CD14-positive monocyte (primary cell): ENCODE data around the gene DNAH1. TPM values are rescaled to one million over a fixed set of nuclear protein-coding genes. Genes with fewer than 3 reads are reported as not detected.

ENCODE experiments used
- DNase-seq, 3 donors: peaks; one replicate each; pipeline ENCODE4 v3.0.0-alpha.2; 2011 to 2022
- H2AFZ ChIP-seq: 2 replicates; pipeline ENCODE4 v1.6.0; 2012; ENCODE audit warnings: mild to moderate bottlenecking, low read depth, low read length, inconsistent platforms; ENCODE audit not compliant: insufficient read depth, poor library complexity, severe bottlenecking
- H3K27ac ChIP-seq, 2 donors: 1 replicate in 1 of 2; 2 replicates in 1 of 2; pipeline ENCODE4 v1.5.1; 2012 to 2013; ENCODE audit warnings: low read length in 2 of 2, control low read depth in 1 of 2, inconsistent platforms in 1 of 2, low read depth in 1 of 2, mild to moderate bottlenecking in 1 of 2
- H3K27me3 ChIP-seq, 2 donors: one replicate each; pipeline versions ENCODE4 v1.6.0 to v1.6.1; 2011 to 2013; ENCODE audit warnings: low read length in 2 of 2; ENCODE audit not compliant: control insufficient read depth in 2 of 2, insufficient read depth in 2 of 2
- H3K36me3 ChIP-seq, 2 donors: replicated peaks in 1 of 2; 1 replicate in 1 of 2; 2 replicates in 1 of 2; pipeline versions ENCODE4 v1.5.1 to v1.6.1; 2012 to 2013; ENCODE audit warnings: low read length in 2 of 2, control low read depth in 1 of 2, inconsistent platforms in 1 of 2, mild to moderate bottlenecking in 1 of 2; ENCODE audit not compliant: insufficient read depth in 2 of 2, control insufficient read depth in 1 of 2
- H3K4me1 ChIP-seq, 2 donors: 1 replicate in 1 of 2; 2 replicates in 1 of 2; pipeline versions ENCODE4 v1.5.1 to v1.6.1; 2012 to 2013; ENCODE audit warnings: low read length in 2 of 2, control low read depth in 1 of 2, inconsistent platforms in 1 of 2, mild to moderate bottlenecking in 1 of 2, moderate library complexity in 1 of 2; ENCODE audit not compliant: insufficient read depth in 2 of 2, control insufficient read depth in 1 of 2
- H3K4me2 ChIP-seq: replicated peaks from 2 replicates; pipeline ENCODE3; 2012; ENCODE audit warnings: low read length, moderate library complexity, mild to moderate bottlenecking; ENCODE audit not compliant: poor library complexity, severe bottlenecking; ENCODE audit errors: extremely low read depth
- H3K4me3 ChIP-seq, 3 experiments: fragments of 200-600 bp in 1 of 3; sonication (generic) in 1 of 3; replicated peaks in 1 of 3; 1 replicate in 2 of 3; 2 replicates in 1 of 3; pipeline ENCODE4 v1.5.1; 2011 to 2013; ENCODE audit warnings: low read length in 3 of 3, mild to moderate bottlenecking in 3 of 3, control low read depth in 2 of 3, low read depth in 2 of 3, inconsistent platforms in 1 of 3, moderate library complexity in 1 of 3
- H3K79me2 ChIP-seq: 2 replicates; pipeline ENCODE4 v1.6.0; 2012; ENCODE audit warnings: mild to moderate bottlenecking, control low read depth, inconsistent platforms, low read length, moderate library complexity; ENCODE audit not compliant: insufficient read depth
- H3K9ac ChIP-seq: 2 replicates; pipeline ENCODE4 v1.6.0; 2017; ENCODE audit warnings: low read length, mild to moderate bottlenecking; ENCODE audit not compliant: insufficient read depth, poor library complexity, severe bottlenecking
- H3K9me3 ChIP-seq, 2 donors: replicated peaks in 1 of 2; 1 replicate in 1 of 2; 2 replicates in 1 of 2; pipeline versions ENCODE4 v1.5.1 to v1.6.1; 2012 to 2013; ENCODE audit warnings: low read length in 2 of 2, control low read depth in 1 of 2; ENCODE audit not compliant: control insufficient read depth in 1 of 2, insufficient read depth in 1 of 2
- H4K20me1 ChIP-seq: 2 replicates; pipeline ENCODE4 v1.6.0; 2012; ENCODE audit warnings: mild to moderate bottlenecking, low read length, control low read depth, moderate library complexity; ENCODE audit not compliant: insufficient read depth
- H3K27ac Mint-ChIP-seq, 7 donors: one replicate each; pipeline ENCODE4 v1.8.0; 2020; ENCODE audit warnings: mild to moderate bottlenecking in 7 of 7, mixed read lengths in 7 of 7, moderate library complexity in 6 of 7, inconsistent platforms in 2 of 7
- H3K27me3 Mint-ChIP-seq, 3 donors: one replicate each; pipeline ENCODE4 v1.8.0; 2021 to 2022; ENCODE audit warnings: low read depth in 3 of 3, mild to moderate bottlenecking in 3 of 3, mixed read lengths in 3 of 3, moderate library complexity in 3 of 3, inconsistent platforms in 1 of 3
- H3K36me3 Mint-ChIP-seq, 2 donors: one replicate each; pipeline ENCODE4 v1.8.0; 2020; ENCODE audit warnings: mixed read lengths in 2 of 2, inconsistent platforms in 1 of 2, mild to moderate bottlenecking in 1 of 2
- H3K4me1 Mint-ChIP-seq: one replicate; pipeline ENCODE4 v1.8.0; 2020; ENCODE audit warnings: mild to moderate bottlenecking, mixed read lengths
- H3K4me3 Mint-ChIP-seq, 2 donors: one replicate each; pipeline ENCODE4 v1.8.0; 2020; ENCODE audit warnings: mild to moderate bottlenecking in 2 of 2, mixed read lengths in 2 of 2, moderate library complexity in 1 of 2
- H3K9me3 Mint-ChIP-seq, 7 donors: one replicate each; pipeline ENCODE4 v1.8.0; 2020 to 2022; ENCODE audit warnings: mixed read lengths in 7 of 7, mild to moderate bottlenecking in 6 of 7, moderate library complexity in 6 of 7, inconsistent platforms in 2 of 7
- WGBS: methylation state at CpG from one replicate; pipeline ENCODE4 v1.1.5; 2013; ENCODE audit warnings: missing lambda C conversion rate; ENCODE audit not compliant: insufficient coverage; 5-methylcytosine and 5-hydroxymethylcytosine counted together
- intact Hi-C, 2 donors: fragments of 100-400 bp; cut with micrococcal nuclease; formaldehyde crosslinking; loops; one replicate each; pipeline versions ENCODE4 v1.15.0 to v1.15.1; 2023
- polyA plus RNA-seq, 3 donors: library from polyadenylated mRNA; depleted of rRNA in 1 of 3; unstranded in 2 of 3; stranded (reverse) in 1 of 3; fragments of 300-500 nt in 2 of 3; fragments of >200 nt in 1 of 3; fragmentation: Illumina TruSeq in 2 of 3; gene quantifications; 1 replicate in 2 of 3; 2 replicates in 1 of 3; pipeline ENCODE4 v1.2.3, GENCODE V29; 2012 to 2021
- TF ChIP-seq, protein P1 (sequence below): fragments of 200-600 bp; IDR thresholded peaks from one replicate; pipeline ENCODE4 v1.8.0; 2022; ENCODE audit warnings: antibody characterized with exemption, mild to moderate bottlenecking

DNAH1 gene
- polyA plus RNA-seq, 3 donors = 0.15 to 47.0 (median 0.25) TPM

DNA sequence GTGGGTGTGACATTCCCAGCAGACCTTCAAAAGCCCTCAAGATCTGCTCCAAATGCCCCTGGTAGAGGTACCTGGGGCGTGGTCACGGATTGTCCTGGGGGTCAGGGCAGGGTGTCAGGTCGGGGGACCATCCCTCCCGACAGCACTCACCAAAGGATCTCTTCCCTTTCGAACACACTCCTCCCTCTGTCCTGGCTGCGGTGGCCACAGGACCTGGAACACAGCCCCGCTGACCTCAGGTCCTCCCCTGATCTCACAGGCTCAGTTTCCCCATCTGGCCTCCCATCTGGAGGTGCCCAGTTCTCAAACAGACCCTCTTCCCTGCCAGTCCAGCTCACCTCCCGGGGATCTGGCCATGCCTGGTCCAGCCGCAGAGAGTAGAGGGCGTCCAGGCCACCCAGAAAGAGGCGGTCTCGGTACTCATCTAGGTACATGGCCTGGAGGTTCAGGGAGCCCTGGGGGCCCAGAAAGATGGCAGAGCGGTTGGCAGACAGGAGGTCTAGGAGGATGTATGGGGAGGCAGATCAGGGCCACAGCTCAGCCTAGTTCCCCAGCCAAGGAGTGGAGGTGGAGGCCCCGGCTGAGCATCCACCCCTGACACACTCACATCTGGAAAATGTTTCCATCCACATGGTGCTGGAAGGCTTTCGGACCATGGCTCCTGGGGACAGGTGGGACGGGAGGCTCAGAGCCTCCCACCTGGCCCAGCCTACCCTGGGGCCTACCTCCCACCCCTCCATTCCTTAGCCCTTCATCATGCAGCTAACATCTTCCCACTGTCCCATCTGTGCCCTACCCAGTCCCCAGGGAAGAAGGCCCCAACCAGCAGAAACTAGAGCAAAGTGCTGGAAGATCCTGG, 126.5 kb downstream of the DNAH1 start:
- Mint-ChIP-seq H3K27ac (peak overlapping the region in 1 of 7 donors; percentile 23), H3K4me3 (no peak overlapping the region), H3K4me1 (peaks cover 6% of the 10 kb centered on the region), H3K9me3 (no peaks in the 10 kb centered on the region), H3K36me3 (no peaks in the 10 kb centered on the region), H3K27me3 (peaks cover 0 to 9% (median 6%) of the 10 kb centered on the region in 3 donors)
- H3K4me1 ChIP-seq = peaks cover 5 to 11% of the 10 kb centered on the region in 2 donors
- H4K20me1 ChIP-seq = no peaks in the 10 kb centered on the region
- no peak overlapping the region for H3K4me3 ChIP-seq
- WGBS = 96% methylated on average over 13 of the region's 16 CpGs
- DNase-seq = no peak
- H3K27ac ChIP-seq = no peak overlapping the region
- H3K79me2 ChIP-seq = no peaks in the 10 kb centered on the region
- H2AFZ ChIP-seq = no peak overlapping the region
- intact Hi-C loops = no loop called here
- no peaks in the 10 kb centered on the region for H3K36me3 ChIP-seq
- no peaks in the 10 kb centered on the region for H3K9me3 ChIP-seq
- H3K9ac ChIP-seq = no peak overlapping the region
- H3K27me3 ChIP-seq = no peaks in the 10 kb centered on the region
- no peak overlapping the region for H3K4me2 ChIP-seq
- TF ChIP-seq, protein P1, sequence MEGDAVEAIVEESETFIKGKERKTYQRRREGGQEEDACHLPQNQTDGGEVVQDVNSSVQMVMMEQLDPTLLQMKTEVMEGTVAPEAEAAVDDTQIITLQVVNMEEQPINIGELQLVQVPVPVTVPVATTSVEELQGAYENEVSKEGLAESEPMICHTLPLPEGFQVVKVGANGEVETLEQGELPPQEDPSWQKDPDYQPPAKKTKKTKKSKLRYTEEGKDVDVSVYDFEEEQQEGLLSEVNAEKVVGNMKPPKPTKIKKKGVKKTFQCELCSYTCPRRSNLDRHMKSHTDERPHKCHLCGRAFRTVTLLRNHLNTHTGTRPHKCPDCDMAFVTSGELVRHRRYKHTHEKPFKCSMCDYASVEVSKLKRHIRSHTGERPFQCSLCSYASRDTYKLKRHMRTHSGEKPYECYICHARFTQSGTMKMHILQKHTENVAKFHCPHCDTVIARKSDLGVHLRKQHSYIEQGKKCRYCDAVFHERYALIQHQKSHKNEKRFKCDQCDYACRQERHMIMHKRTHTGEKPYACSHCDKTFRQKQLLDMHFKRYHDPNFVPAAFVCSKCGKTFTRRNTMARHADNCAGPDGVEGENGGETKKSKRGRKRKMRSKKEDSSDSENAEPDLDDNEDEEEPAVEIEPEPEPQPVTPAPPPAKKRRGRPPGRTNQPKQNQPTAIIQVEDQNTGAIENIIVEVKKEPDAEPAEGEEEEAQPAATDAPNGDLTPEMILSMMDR = no peak

DNA sequence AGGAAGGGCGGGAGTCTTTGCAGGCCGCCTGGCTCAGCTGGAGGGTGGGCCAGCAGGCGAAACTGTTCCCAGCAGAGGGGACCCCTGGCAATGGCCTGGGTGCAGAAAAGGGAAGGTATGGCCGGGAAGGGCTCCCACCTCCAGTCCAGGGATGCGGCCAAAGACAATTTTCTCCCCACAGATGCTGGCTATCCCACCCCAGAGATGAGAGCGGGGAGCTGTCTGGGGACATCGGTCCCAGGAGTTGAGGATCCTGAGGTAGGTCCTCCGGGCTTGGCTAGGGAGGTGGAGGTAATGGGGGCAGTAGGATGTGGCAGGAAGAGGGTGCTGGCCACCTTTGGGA, 127.1 kb downstream of the DNAH1 start:
- intact Hi-C loops = no loop called here
- WGBS = 95% methylated on average over 3 of the region's 8 CpGs
- Histone ChIP-seq H2AFZ (no peak overlapping the region), H3K4me1 (peaks cover 5 to 11% of the 10 kb centered on the region in 2 donors), H3K27ac (no peak overlapping the region), H3K9me3 (no peaks in the 10 kb centered on the region), H3K27me3 (no peaks in the 10 kb centered on the region), H3K4me2 (no peak overlapping the region), H3K4me3 (no peak overlapping the region), H3K36me3 (no peaks in the 10 kb centered on the region), H3K79me2 (no peaks in the 10 kb centered on the region), H4K20me1 (no peaks in the 10 kb centered on the region), H3K9ac (no peak overlapping the region)
- Mint-ChIP-seq H3K27ac (no peak overlapping the region), H3K27me3 (peaks cover 2 to 9% (median 7%) of the 10 kb centered on the region in 3 donors), H3K9me3 (no peaks in the 10 kb centered on the region), H3K4me1 (peaks cover 6% of the 10 kb centered on the region), H3K36me3 (no peaks in the 10 kb centered on the region), H3K4me3 (no peak overlapping the region)
- DNase-seq = no peak
- TF ChIP-seq, protein P1 = no peak
